ENCODE results near the gene TRIO.

GRCh38 chr5:14112998-14113652 lies 30.0 kb upstream of the TRIO start:
- TF ChIP-seq CTCF (IDR thresholded peaks at IDR 0.05) (no peak), POLR2A (IDR thresholded peaks at IDR 0.05) (no peak), POLR2AphosphoS5 (IDR thresholded peaks at IDR 0.05) (peak in 1 of 2 donors; percentile 69), EP300 (IDR thresholded peaks at IDR 0.05) (no peak)

All from upper lobe of left lung (tissue), 4 donors.